ENCODE results near the gene OLA1.

OLA1 gene

GRCh38 chr2:174033163-174033550, 215.2 kb downstream of the OLA1 start:
- TF ChIP-seq, protein P1, sequence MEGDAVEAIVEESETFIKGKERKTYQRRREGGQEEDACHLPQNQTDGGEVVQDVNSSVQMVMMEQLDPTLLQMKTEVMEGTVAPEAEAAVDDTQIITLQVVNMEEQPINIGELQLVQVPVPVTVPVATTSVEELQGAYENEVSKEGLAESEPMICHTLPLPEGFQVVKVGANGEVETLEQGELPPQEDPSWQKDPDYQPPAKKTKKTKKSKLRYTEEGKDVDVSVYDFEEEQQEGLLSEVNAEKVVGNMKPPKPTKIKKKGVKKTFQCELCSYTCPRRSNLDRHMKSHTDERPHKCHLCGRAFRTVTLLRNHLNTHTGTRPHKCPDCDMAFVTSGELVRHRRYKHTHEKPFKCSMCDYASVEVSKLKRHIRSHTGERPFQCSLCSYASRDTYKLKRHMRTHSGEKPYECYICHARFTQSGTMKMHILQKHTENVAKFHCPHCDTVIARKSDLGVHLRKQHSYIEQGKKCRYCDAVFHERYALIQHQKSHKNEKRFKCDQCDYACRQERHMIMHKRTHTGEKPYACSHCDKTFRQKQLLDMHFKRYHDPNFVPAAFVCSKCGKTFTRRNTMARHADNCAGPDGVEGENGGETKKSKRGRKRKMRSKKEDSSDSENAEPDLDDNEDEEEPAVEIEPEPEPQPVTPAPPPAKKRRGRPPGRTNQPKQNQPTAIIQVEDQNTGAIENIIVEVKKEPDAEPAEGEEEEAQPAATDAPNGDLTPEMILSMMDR (IDR thresholded peaks at IDR 0.05; ENCODE audit: insufficient read depth, low read length, poor library complexity, severe bottlenecking), result no peak
- no peaks in the 10 kb centered on the region for H3K36me3 ChIP-seq (ENCODE audit: control insufficient read depth, insufficient read depth, low read length)
- H3K4me3 ChIP-seq (replicated peaks; ENCODE audit: low read depth, low read length), result no peak overlapping the region
- no peak for DNase-seq (ENCODE audit: extremely low read depth, insufficient read length)
- no peaks in the 10 kb centered on the region for H3K27me3 ChIP-seq (replicated peaks; ENCODE audit: control insufficient read depth, insufficient read depth, low read length)

- Histone ChIP-seq H3K27me3 (replicated peaks; ENCODE audit: control insufficient read depth, insufficient read depth, low read length) (no peaks in the 10 kb centered on the region), H3K4me3 (replicated peaks; ENCODE audit: low read depth, low read length) (no peak overlapping the region), H3K36me3 (ENCODE audit: control insufficient read depth, insufficient read depth, low read length) (no peaks in the 10 kb centered on the region)
- DNase-seq (ENCODE audit: extremely low read depth, insufficient read length), result no peak
- TF ChIP-seq, protein P1 (IDR thresholded peaks at IDR 0.05; ENCODE audit: insufficient read depth, low read length, poor library complexity, severe bottlenecking), result no peak
Measured at GRCh38 chr2:174031226-174031625, 217.1 kb downstream of the OLA1 start.

GRCh38 chr2:174028935-174029334, 219.4 kb downstream of the OLA1 start:
- H3K4me3 ChIP-seq (replicated peaks; ENCODE audit: low read depth, low read length), result no peak overlapping the region
- H3K27me3 ChIP-seq (replicated peaks; ENCODE audit: control insufficient read depth, insufficient read depth, low read length), result no peaks in the 10 kb centered on the region
- TF ChIP-seq, protein P1 (IDR thresholded peaks at IDR 0.05; ENCODE audit: insufficient read depth, low read length, poor library complexity, severe bottlenecking), result no peak
- H3K36me3 ChIP-seq (ENCODE audit: control insufficient read depth, insufficient read depth, low read length), result no peaks in the 10 kb centered on the region
- DNase-seq (ENCODE audit: extremely low read depth, insufficient read length), result no peak

DNA sequence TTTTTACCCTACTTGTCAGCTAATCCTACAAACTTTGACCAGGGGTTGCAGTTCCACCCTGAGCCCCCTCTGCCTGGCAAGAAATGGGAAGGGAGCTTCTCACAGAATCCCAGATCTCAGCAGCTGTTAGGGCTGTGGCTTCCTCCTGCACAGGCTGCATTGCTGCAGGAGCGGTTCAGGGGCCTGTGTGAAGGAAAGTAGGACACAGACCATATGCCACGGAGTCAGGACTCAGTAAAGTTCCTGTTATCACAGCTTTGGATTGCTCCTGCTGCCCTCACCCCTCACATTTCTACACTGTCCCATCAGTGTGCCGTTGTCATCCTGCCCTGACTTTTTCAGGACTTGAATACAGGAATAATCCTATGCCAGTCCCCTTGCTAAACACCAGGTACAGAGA, 220.4 kb downstream of the OLA1 start:
- Histone ChIP-seq H3K27me3 (replicated peaks; ENCODE audit: control insufficient read depth, insufficient read depth, low read length) (no peaks in the 10 kb centered on the region), H3K4me3 (replicated peaks; ENCODE audit: low read depth, low read length) (no peak overlapping the region), H3K36me3 (ENCODE audit: control insufficient read depth, insufficient read depth, low read length) (no peaks in the 10 kb centered on the region)
- DNase-seq (ENCODE audit: extremely low read depth, insufficient read length), result no peak
- TF ChIP-seq, protein P1 (IDR thresholded peaks at IDR 0.05; ENCODE audit: insufficient read depth, low read length, poor library complexity, severe bottlenecking), result no peak

- no peak overlapping the region for H3K4me3 ChIP-seq (replicated peaks; ENCODE audit: low read depth, low read length)
- no peaks in the 10 kb centered on the region for H3K27me3 ChIP-seq (replicated peaks; ENCODE audit: control insufficient read depth, insufficient read depth, low read length)
- DNase-seq (ENCODE audit: extremely low read depth, insufficient read length), result no peak
- H3K36me3 ChIP-seq (ENCODE audit: control insufficient read depth, insufficient read depth, low read length), result no peaks in the 10 kb centered on the region
- TF ChIP-seq, protein P1 (IDR thresholded peaks at IDR 0.05; ENCODE audit: insufficient read depth, low read length, poor library complexity, severe bottlenecking), result no peak
Measured at GRCh38 chr2:174026122-174026845, 222.0 kb downstream of the OLA1 start.

All from GM06990 (cell line).